Fibroblast of the aortic adventitia (primary cell): Measurements from ENCODE around the gene GPRC5A. TPM values are rescaled to one million over a fixed set of nuclear protein-coding genes. Genes with fewer than 3 reads are reported as not detected.
"Not testable (repeated sequence)": the region's sequence is repeated elsewhere in the genome, so short reads cannot be mapped to it uniquely, and the experiment has no call there.

ENCODE experiments used
- DNase-seq: peaks from one replicate; pipeline ENCODE4 v3.0.0-alpha.2; 2010; ENCODE audit warnings: low read depth
- H3K4me3 ChIP-seq: 2 replicates; pipeline ENCODE4 v1.5.1; 2011; ENCODE audit warnings: low read depth, mild to moderate bottlenecking, control low read depth, low read length, moderate library complexity
- CTCF ChIP-seq: IDR thresholded peaks from 2 replicates; pipeline ENCODE4 v1.5.1; 2011; ENCODE audit warnings: mild to moderate bottlenecking, low read length, control low read depth, inconsistent platforms; ENCODE audit not compliant: insufficient read depth
- total RNA-seq: library from RNA; depleted of rRNA; stranded (reverse); fragments of >200 nt; gene quantifications from 2 replicates; pipeline ENCODE4 v1.2.3, GENCODE V29; 2012; ENCODE audit warnings: low replicate concordance

Gene GPRC5A
- total RNA-seq = 5.4 and 15.5 TPM in 2 replicates

- DNase-seq = peak; percentile 96
- TF ChIP-seq CTCF = peak; percentile 26
- H3K4me3 ChIP-seq = peak within 1 kb of the TSS; percentile 65
Measured at GRCh38 chr12:12891080-12891880, at the start of gene GPRC5A. Gene GPRC5A, plus strand, starts transcription at chr12:12891562. Its CDS starts 16,688 bp downstream, at chr12:12908250.

GRCh38 chr12:12845794-12846243 is 45.5 kb upstream of the GPRC5A start:
- TF ChIP-seq CTCF = no peak
- H3K4me3 ChIP-seq = no peak overlapping the region
- no peak for DNase-seq

GRCh38 chr12:12846780-12847179 is 44.6 kb upstream of the GPRC5A start:
- H3K4me3 ChIP-seq, DNase-seq: not testable (repeated sequence)

- no peak overlapping the region for H3K4me3 ChIP-seq
- no peak for TF ChIP-seq CTCF
- no peak for DNase-seq
Measured at GRCh38 chr12:12853435-12853834, 37.9 kb upstream of the GPRC5A start.

- no peak overlapping the region for H3K4me3 ChIP-seq
- no peak for DNase-seq
- no peak for TF ChIP-seq CTCF
Measured at GRCh38 chr12:12859690-12860089, 31.7 kb upstream of the GPRC5A start.

GRCh38 chr12:12864243-12864642 is 27.1 kb upstream of the GPRC5A start:
- no peak for DNase-seq
- H3K4me3 ChIP-seq = no peak overlapping the region
- TF ChIP-seq CTCF = no peak

- DNase-seq = no peak
- no peak overlapping the region for H3K4me3 ChIP-seq
- TF ChIP-seq CTCF = no peak
Measured at GRCh38 chr12:12868477-12869235, 22.7 kb upstream of the GPRC5A start.
